NCI-H1436 treated with DMSO at 0.1 percent for 48 hours (cell line): Measurements from ENCODE around the gene ABHD12.
"Not testable (repeated sequence)": the region's sequence is repeated elsewhere in the genome, so short reads cannot be mapped to it uniquely, and the experiment has no call there.

ENCODE experiments used
- DNase-seq: peaks from one replicate; lab custom pipeline; 2025; lab: John Stamatoyannopoulos, UW

ABHD12 gene

GRCh38 chr20:25390538-25391528 is at the start of gene ABHD12:
TSS of gene ABHD12 (minus strand) at chr20:25390835. CDS start at chr20:25390703, 132 bp downstream.
- DNase-seq: peak; percentile 67

DNA sequence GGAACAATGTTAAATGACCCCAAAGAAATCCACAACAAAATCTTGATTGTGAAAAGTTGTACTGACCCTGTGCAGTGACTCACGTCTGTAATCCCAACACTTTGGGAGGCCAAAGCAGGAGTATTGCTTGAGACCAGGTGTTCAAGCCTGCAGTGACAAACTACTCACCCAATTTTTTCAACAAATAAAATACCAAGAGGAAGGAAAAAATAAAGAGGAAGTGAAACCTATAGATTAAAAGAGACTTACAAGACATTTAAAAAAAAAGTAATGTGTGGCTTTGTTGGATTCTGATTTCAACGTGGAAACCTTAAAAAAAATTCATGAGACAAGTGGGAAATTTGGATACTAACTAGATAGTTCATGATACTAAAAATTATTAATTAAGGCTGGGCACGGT is 48.7 kb upstream of the ABHD12 start:
- no peak for DNase-seq

GRCh38 chr20:25437153-25437581 is 46.5 kb upstream of the ABHD12 start:
- no peak for DNase-seq

- no peak for DNase-seq
These were observed 33.9 kb upstream of the ABHD12 start for GRCh38 chr20:25424536-25424935.

- no peak for DNase-seq
These were observed 31.4 kb upstream of the ABHD12 start for GRCh38 chr20:25422032-25422431.

- no peak for DNase-seq
These were observed 30.5 kb upstream of the ABHD12 start for GRCh38 chr20:25421102-25421501.

GRCh38 chr20:25418776-25419175 is 28.1 kb upstream of the ABHD12 start:
- no peak for DNase-seq

DNA sequence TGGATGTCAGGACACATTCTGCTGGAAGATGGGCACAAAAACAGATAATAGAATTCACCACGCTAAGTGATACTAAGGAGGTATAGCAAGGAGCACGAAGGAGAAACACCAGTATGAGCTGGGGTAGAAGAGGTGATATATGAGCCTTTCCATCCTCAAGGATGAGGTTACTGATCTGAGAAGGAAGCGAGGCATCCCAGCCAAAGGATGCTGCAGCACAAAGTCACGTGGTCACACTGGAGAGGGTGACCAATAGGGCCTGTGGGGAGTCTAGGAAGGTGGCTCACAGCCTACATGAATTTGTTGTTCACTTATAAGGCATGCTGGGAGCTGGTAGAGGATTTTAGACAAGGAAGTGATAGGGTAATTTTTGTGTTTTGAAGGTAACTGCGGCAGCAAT is 18.3 kb upstream of the ABHD12 start:
- no peak for DNase-seq

- DNase-seq: no peak
These were observed 17.5 kb upstream of the ABHD12 start for GRCh38 chr20:25408170-25408547.

GRCh38 chr20:25407311-25408169 is 16.9 kb upstream of the ABHD12 start, which contains the start of gene GINS1:
TSS of gene GINS1 (plus strand) at chr20:25407673. CDS start at chr20:25407821, 148 bp downstream.
- DNase-seq: peak; percentile 42

GRCh38 chr20:25402583-25402982 is 11.9 kb upstream of the ABHD12 start:
- no peak for DNase-seq

DNA sequence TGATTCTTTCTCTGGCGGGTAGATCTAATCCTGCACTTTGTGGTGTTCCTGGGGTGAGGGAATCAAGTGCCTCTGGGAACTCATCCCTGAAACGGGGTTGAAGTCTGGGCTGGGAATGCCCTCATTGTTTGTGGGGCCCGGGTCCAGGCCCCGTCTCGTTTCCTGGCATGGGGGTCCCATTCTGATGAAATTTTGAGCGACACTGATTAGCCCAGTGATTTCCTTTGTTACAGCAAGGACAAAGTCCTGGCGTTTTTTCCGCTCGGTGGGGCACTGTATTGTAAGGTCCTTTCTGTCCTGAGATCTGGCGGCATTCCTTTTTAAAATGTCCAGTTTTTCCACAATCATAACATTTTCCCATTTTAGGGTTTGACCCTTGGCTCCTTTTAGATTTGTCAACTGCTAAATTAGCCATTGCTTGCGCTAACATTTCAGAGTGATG is 9.7 kb upstream of the ABHD12 start:
- DNase-seq: not testable (repeated sequence)

- DNase-seq: peak; percentile 15
These were observed 8.4 kb upstream of the ABHD12 start for GRCh38 chr20:25399037-25399430.

GRCh38 chr20:25398376-25399036 is 7.9 kb upstream of the ABHD12 start:
- DNase-seq: no peak

DNA sequence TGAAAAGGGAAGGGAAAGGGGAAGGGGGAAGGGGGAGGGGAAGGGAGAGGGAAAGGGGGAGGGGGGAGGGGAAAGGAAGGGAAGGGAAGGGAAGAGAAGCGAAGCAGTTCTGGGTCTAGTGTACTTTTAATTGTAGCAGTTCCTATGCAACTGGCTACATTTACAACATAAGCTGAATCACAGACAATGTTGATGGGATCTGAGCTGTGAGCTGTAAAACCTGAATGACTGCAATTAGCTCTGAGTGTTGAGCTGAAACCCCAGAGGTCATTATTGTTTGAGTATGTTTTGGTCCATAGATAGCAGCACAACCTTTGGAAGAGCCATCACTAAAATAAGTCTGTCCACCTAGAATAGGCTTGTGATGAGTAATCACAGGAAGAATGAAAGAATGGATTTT is 7.2 kb upstream of the ABHD12 start:
- no peak for DNase-seq

DNA sequence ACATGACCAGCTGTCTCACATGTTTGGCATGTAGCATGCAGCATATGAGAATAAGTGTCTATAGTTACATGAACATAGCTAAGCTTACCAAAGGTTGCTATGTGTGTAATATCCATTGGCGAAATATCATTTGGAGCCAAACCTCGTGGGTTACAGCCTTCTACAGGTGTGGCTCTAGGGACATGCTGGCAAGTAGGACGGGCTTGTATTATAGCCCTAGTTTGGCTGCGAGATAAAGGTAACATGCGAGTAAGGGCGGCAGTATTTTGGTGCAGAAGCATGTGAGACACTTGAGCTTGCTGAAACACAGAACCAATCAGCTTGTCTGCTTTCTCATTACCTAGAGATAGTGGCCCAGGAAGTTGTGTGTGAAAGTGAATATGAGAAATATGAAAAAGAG is 6.5 kb upstream of the ABHD12 start:
- no peak for DNase-seq

GRCh38 chr20:25394996-25395395 is 4.4 kb upstream of the ABHD12 start:
- DNase-seq: no peak

DNA sequence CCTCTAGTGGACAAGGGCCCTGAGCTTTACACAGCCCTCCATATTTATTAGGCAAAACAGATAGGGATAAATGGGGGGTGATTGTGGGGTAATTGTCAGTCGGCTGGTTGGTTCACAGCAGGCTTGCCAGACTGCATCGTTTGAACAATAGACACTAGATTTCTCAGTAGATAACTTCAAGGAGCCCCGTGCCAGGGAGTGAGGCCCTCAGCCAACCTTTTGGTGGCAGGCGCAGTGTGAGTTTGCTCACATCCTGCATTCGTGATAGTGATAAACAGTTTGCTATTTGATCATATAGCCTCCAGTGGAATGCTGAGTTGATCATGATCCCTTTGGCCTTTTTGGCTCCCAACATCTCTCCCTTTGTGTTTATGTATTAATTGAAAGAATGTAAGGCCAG is 3.6 kb upstream of the ABHD12 start:
- DNase-seq: no peak

DNA sequence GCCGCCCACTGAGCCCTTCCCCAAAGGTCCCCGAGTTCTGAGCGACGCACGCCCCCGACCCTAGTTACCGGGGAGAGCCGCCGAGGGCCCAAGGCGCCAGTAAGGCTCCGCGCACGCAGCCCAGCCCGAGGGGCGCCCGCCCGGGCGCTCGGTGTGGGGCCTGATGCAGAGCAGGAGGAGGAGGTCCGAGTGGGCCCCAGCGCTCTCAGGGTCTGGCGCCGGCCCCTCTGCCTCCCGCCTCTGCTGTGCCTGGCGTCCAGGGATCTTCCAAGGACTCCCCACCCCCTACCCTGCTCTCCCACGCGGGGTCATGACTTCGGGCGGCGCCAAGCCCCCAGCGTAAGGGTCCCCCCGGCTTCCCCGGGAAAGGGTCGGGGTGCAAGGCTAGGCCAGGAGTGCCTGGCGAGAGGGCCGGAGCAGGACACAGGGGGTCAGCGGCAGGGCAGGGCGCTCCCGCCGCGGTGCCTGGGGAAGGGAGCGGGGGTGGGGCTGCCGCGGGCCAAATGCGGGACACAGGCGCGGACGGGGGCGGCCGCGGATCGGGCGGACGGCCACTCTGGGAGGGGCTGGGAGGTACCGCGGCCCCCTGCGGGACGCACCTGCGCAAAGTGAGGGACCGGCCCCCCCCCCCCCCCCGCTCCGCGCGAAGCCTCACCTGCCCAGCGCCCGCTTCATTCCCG is 637 bp downstream of the ABHD12 start:
- DNase-seq: no peak

- DNase-seq: no peak
These were observed 1.2 kb downstream of the ABHD12 start for GRCh38 chr20:25389401-25389857.

GRCh38 chr20:25382704-25383370 is 7.8 kb downstream of the ABHD12 start:
- DNase-seq: no peak
